Measurements from ENCODE around the gene HBG1. TPM values are rescaled to one million over a fixed set of nuclear protein-coding genes. Genes with fewer than 3 reads are reported as not detected.
A peak's percentile ranks its signal among the peaks of the same experiment; 100 is the strongest.

The HBG1 gene
- total RNA-seq, 1 donor from 2014 or later: not detected

GRCh38 chr11:5224538-5225479 is 24.8 kb downstream of the HBG1 start:
- no peak overlapping the region for H3K27ac Mint-ChIP-seq (ENCODE audit: unreplicated experiment)
- no peak overlapping the region for H3K4me3 Mint-ChIP-seq (ENCODE audit: unreplicated experiment)

GRCh38 chr11:5223686-5224085 is 26.0 kb downstream of the HBG1 start:
- Mint-ChIP-seq H3K9me3 (ENCODE audit: low read depth) (peaks cover 5% of the 10 kb centered on the region), H3K36me3 (ENCODE audit: low read depth) (no peaks in the 10 kb centered on the region), H3K27me3 (ENCODE audit: low read depth) (peaks cover 9% of the 10 kb centered on the region), H3K4me3 (ENCODE audit: unreplicated experiment) (no peak overlapping the region), H3K27ac (ENCODE audit: unreplicated experiment) (no peak overlapping the region), H3K4me1 (ENCODE audit: low read depth) (no peaks in the 10 kb centered on the region)
- no peak for TF ChIP-seq CTCF (IDR thresholded peaks at IDR 0.05)
- no peak for DNase-seq (ENCODE audit: low spot score)

More at GRCh38 chr11:5224538-5225479, 24.8 kb downstream of the HBG1 start:
- no peaks in the 10 kb centered on the region for H3K9me3 Mint-ChIP-seq (ENCODE audit: low read depth)
- H3K4me1 Mint-ChIP-seq (ENCODE audit: low read depth): no peaks in the 10 kb centered on the region
- H3K27me3 Mint-ChIP-seq (ENCODE audit: low read depth): peaks cover 8% of the 10 kb centered on the region
- DNase-seq (ENCODE audit: low spot score): no peak
- no peak for TF ChIP-seq CTCF (IDR thresholded peaks at IDR 0.05)
- no peaks in the 10 kb centered on the region for H3K36me3 Mint-ChIP-seq (ENCODE audit: low read depth)

- TF ChIP-seq CTCF (IDR thresholded peaks at IDR 0.05): no peak
- peaks cover 9% of the 10 kb centered on the region for H3K27me3 Mint-ChIP-seq (ENCODE audit: low read depth)
- no peaks in the 10 kb centered on the region for H3K4me1 Mint-ChIP-seq (ENCODE audit: low read depth)
- H3K27ac Mint-ChIP-seq (ENCODE audit: unreplicated experiment): no peak overlapping the region
- no peaks in the 10 kb centered on the region for H3K36me3 Mint-ChIP-seq (ENCODE audit: low read depth)
- H3K9me3 Mint-ChIP-seq (ENCODE audit: low read depth): peaks cover 7% of the 10 kb centered on the region
- DNase-seq (ENCODE audit: low spot score): no peak
- H3K4me3 Mint-ChIP-seq (ENCODE audit: unreplicated experiment): no peak overlapping the region
Measured at GRCh38 chr11:5223146-5223545, 26.5 kb downstream of the HBG1 start.

GRCh38 chr11:5210376-5210885 is 39.2 kb downstream of the HBG1 start:
- no peak for TF ChIP-seq CTCF (IDR thresholded peaks at IDR 0.05)

GRCh38 chr11:5204787-5205186 is 44.9 kb downstream of the HBG1 start:
- no peak overlapping the region for H3K27ac Mint-ChIP-seq (ENCODE audit: unreplicated experiment)
- H3K27me3 Mint-ChIP-seq (ENCODE audit: low read depth): peaks cover 33% of the 10 kb centered on the region
- DNase-seq (ENCODE audit: low spot score): no peak
- peak; percentile 84 for TF ChIP-seq CTCF (IDR thresholded peaks at IDR 0.05)
- no peaks in the 10 kb centered on the region for H3K4me1 Mint-ChIP-seq (ENCODE audit: low read depth)
- no peaks in the 10 kb centered on the region for H3K36me3 Mint-ChIP-seq (ENCODE audit: low read depth)
- H3K9me3 Mint-ChIP-seq (ENCODE audit: low read depth): no peaks in the 10 kb centered on the region
- no peak overlapping the region for H3K4me3 Mint-ChIP-seq (ENCODE audit: unreplicated experiment)

More at GRCh38 chr11:5210376-5210885, 39.2 kb downstream of the HBG1 start:
- Mint-ChIP-seq H3K4me3 (ENCODE audit: unreplicated experiment) (no peak overlapping the region), H3K36me3 (ENCODE audit: low read depth) (no peaks in the 10 kb centered on the region), H3K27ac (ENCODE audit: unreplicated experiment) (no peak overlapping the region), H3K9me3 (ENCODE audit: low read depth) (peaks cover 4% of the 10 kb centered on the region), H3K4me1 (ENCODE audit: low read depth) (no peaks in the 10 kb centered on the region), H3K27me3 (ENCODE audit: low read depth) (peaks cover 26% of the 10 kb centered on the region)
- no peak for DNase-seq (ENCODE audit: low spot score)

All from chondrocyte (in vitro differentiated cells).